Measurements from ENCODE around the gene SSH2. TPM values are rescaled to one million over a fixed set of nuclear protein-coding genes. Genes with fewer than 3 reads are reported as not detected.
"Not testable (repeated sequence)": the region's sequence is repeated elsewhere in the genome, so short reads cannot be mapped to it uniquely, and the experiment has no call there.

Gene SSH2
- total and polyA plus RNA-seq, 7 donors = 18.3 to 35.1 (median 26.5) TPM

DNA sequence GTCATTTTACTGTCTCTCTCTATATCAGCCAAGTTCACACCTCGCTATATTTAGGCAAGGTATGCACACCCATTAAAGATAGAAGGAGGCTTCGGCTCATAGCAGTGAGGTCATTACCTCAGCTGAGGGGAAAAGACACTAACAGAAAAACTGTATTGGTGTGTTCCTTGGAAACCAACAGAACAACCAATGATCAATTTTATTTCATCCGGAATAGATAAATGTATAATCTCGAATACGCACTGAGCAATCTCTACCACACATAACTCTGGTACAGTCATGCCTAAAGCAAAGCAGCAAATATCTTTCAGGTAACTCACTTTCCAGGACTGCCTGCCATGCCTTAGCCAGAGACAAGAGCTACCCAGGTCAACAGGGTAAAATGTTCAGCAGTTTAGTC is 197.4 kb downstream of the SSH2 start:
- intact Hi-C loops (cut with DNase I) = no loop called here
- peak overlapping the region in 2 of 4 donors; percentile 20 to 42 for H3K27ac ChIP-seq
- DNase-seq = no peak
- WGBS, 2 donors = 85 to 95% methylated on average over 5 of the region's 5 CpGs
- H3K36me3 ChIP-seq = no peaks in the 10 kb centered on the region
- TF ChIP-seq, protein P1, sequence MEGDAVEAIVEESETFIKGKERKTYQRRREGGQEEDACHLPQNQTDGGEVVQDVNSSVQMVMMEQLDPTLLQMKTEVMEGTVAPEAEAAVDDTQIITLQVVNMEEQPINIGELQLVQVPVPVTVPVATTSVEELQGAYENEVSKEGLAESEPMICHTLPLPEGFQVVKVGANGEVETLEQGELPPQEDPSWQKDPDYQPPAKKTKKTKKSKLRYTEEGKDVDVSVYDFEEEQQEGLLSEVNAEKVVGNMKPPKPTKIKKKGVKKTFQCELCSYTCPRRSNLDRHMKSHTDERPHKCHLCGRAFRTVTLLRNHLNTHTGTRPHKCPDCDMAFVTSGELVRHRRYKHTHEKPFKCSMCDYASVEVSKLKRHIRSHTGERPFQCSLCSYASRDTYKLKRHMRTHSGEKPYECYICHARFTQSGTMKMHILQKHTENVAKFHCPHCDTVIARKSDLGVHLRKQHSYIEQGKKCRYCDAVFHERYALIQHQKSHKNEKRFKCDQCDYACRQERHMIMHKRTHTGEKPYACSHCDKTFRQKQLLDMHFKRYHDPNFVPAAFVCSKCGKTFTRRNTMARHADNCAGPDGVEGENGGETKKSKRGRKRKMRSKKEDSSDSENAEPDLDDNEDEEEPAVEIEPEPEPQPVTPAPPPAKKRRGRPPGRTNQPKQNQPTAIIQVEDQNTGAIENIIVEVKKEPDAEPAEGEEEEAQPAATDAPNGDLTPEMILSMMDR (IDR thresholded peaks at IDR 0.05) = no peak
- TF ChIP-seq EP300 (IDR thresholded peaks at IDR 0.05) (no peak), POLR2AphosphoS5 (IDR thresholded peaks at IDR 0.05) (no peak), POLR2A (IDR thresholded peaks at IDR 0.05) (no peak)
- no peaks in the 10 kb centered on the region for H3K9me3 ChIP-seq
- peaks cover 0 to 20% (median 16%) of the 10 kb centered on the region in 4 donors for H3K4me1 ChIP-seq
- no peak overlapping the region for H3K4me3 ChIP-seq
- no peaks in the 10 kb centered on the region for H3K27me3 ChIP-seq

DNA sequence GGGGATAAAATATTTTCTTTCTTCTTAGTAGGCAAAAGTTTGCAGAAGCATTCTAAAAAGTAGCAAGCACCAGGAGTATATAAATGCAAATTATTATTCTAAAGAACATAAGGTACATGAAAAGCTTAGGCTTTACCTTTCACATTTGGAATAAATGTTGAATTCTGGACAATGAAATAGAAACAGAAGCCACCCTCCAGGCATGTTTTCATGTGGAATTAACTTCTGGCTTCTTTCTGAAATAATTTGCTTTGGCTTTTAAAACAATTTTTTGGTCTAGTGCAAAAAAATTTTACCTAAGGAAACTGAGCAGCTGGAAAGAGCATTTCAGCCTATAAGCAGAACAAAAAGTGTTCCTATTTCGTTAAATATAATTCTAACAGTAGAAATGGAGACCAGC is 197.8 kb downstream of the SSH2 start:
- WGBS, 2 donors = 95 to 96% methylated on average over 1 of the region's 1 CpG
- peak overlapping the region in 2 of 4 donors; percentile 20 to 42 for H3K27ac ChIP-seq
- intact Hi-C loops (cut with DNase I) = no loop called here

DNA sequence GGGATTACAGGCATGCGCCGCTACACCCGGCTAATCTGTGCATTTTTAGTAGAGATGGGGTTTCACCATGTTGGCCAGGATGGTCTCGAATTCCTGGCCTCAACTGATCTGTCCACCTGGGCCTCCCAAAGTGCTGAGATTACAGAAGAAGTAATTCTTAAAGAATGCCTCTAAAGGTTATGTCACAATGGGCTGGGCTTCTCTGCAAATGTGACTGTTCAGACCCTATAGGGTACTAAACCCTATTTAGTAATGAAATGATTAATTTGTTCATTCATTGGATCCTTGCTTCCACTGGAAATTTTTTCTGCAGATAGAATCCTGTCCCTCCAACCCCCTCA is 198.5 kb downstream of the SSH2 start:
- Histone ChIP-seq H3K9me3 (no peaks in the 10 kb centered on the region), H3K4me3 (no peak overlapping the region), H3K27ac (no peak overlapping the region), H3K27me3 (no peaks in the 10 kb centered on the region), H3K36me3 (no peaks in the 10 kb centered on the region), H3K4me1 (peaks cover 0 to 20% (median 16%) of the 10 kb centered on the region in 4 donors)
- intact Hi-C loops (cut with DNase I) = no loop called here
- TF ChIP-seq POLR2A (IDR thresholded peaks at IDR 0.05) (no peak), POLR2AphosphoS5 (IDR thresholded peaks at IDR 0.05) (no peak), EP300 (IDR thresholded peaks at IDR 0.05) (no peak)
- TF ChIP-seq, protein P1 (IDR thresholded peaks at IDR 0.05) = no peak
- WGBS, 2 donors = 95 to 97% methylated on average over 4 of the region's 4 CpGs
- no peak for DNase-seq

More for the DNA sequence above, 197.8 kb downstream of the SSH2 start:
- Histone ChIP-seq H3K36me3 (no peaks in the 10 kb centered on the region), H3K27me3 (no peaks in the 10 kb centered on the region), H3K4me3 (no peak overlapping the region), H3K4me1 (peaks cover 0 to 20% (median 16%) of the 10 kb centered on the region in 4 donors), H3K9me3 (no peaks in the 10 kb centered on the region)
- DNase-seq = no peak
- no peak for TF ChIP-seq POLR2A (IDR thresholded peaks at IDR 0.05)
- TF ChIP-seq EP300 (IDR thresholded peaks at IDR 0.05) = no peak
- TF ChIP-seq, protein P1 (IDR thresholded peaks at IDR 0.05) = no peak
- no peak for TF ChIP-seq POLR2AphosphoS5 (IDR thresholded peaks at IDR 0.05)

DNA sequence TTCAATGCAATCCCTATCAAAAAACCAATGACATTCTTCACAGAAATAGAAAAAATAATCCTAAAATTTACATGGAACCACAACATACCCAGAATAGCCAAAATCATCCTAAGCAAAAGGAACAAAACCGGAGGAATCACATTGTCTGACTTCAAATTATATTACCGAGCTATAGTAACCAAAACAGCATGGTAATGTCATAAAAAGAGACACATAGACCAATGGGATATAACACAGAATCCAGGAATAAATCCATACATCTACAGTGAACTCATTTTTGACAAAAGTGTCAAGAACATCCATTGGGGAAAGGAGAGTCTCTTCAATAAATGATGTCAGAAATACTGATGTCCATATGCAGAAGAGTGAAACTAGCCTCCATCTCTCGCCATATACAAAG is 201.5 kb downstream of the SSH2 start:
- Histone ChIP-seq H3K9me3 (no peaks in the 10 kb centered on the region), H3K4me1 (peaks cover 0 to 20% (median 15%) of the 10 kb centered on the region in 4 donors), H3K27ac (no peak overlapping the region), H3K36me3 (no peaks in the 10 kb centered on the region), H3K27me3 (no peaks in the 10 kb centered on the region), H3K4me3 (no peak overlapping the region)
- no peak for TF ChIP-seq POLR2A (IDR thresholded peaks at IDR 0.05)
- WGBS, 2 donors = 99% methylated on average over 3 of the region's 3 CpGs
- intact Hi-C loops (cut with DNase I) = no loop called here
- no peak for DNase-seq

DNA sequence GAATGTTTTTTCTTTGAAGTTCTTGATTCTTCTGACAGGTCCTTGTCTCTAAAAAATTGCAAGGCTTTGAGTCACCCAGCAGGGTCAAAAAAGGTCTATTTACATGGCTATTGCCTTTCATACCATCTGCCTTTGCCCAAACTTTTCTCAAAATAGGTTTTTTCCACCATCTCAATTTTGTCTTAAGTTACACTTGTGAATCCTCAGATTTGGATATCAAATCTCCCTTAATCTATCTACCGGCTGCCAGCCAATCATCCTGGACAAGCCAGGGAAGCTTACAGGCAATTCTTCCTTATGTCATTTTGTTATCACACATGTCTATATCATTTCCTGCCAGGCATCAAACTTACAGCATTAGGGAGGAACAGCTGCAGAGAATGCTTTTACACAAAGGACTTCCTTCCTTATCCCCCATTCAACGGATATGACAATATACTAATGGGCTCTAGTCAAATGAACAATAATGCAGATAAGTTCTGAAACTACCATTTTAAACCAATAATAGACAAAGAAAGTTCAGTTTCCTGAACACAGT is 203.2 kb downstream of the SSH2 start:
- no peaks in the 10 kb centered on the region for H3K27me3 ChIP-seq
- no peak overlapping the region for H3K4me3 ChIP-seq
- H3K36me3 ChIP-seq = no peaks in the 10 kb centered on the region
- no peak for DNase-seq
- no peaks in the 10 kb centered on the region for H3K9me3 ChIP-seq
- 25 to 54% methylated on average over 2 of the region's 2 CpGs for WGBS, 2 donors
- H3K4me1 ChIP-seq = peaks cover 0 to 12% (median 0%) of the 10 kb centered on the region in 4 donors
- no peak for TF ChIP-seq POLR2A (IDR thresholded peaks at IDR 0.05)
- TF ChIP-seq POLR2AphosphoS5 (IDR thresholded peaks at IDR 0.05) = no peak
- no peak for TF ChIP-seq EP300 (IDR thresholded peaks at IDR 0.05)
- TF ChIP-seq, protein P1 (IDR thresholded peaks at IDR 0.05) = no peak
- intact Hi-C loops (cut with DNase I) = no loop called here
- peak overlapping the region in 2 of 4 donors; percentile 8 to 36 for H3K27ac ChIP-seq

DNA sequence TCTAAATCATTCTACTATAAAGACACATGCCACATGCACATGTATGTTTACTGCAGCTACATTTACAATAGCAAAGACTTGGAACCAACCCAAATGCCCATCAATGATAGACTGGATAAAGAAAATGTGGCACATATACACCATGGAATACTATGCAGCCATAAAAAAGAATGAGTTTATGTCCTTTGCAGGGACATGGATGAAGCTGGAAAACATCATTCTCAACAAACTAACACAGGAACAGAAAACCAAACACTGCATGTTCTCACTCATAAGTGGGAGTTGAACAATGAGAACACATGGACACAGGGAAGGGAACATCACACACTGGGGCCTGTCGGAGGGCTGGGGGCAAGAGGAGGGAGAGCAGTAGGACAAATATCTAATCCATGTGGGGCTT is 204.6 kb downstream of the SSH2 start:
- H3K27me3 ChIP-seq; H3K36me3 ChIP-seq; H3K27ac ChIP-seq; H3K9me3 ChIP-seq; H3K4me3 ChIP-seq; intact Hi-C loops (cut with DNase I); DNase-seq: not testable (repeated sequence)
- 98 to 100% methylated on average over 1 of the region's 1 CpG for WGBS, 2 donors
- H3K4me1 ChIP-seq = peaks cover 0 to 21% (median 0%) of the 10 kb centered on the region in 4 donors
